ENCODE measurements around the gene LRPAP1.

The LRPAP1 gene

GRCh38 chr4:3464911-3465697, 67.1 kb downstream of the LRPAP1 start:
- no peaks in the 10 kb centered on the region for H3K27me3 ChIP-seq (ENCODE audit: insufficient read depth, low read length, poor library complexity)
- no peak overlapping the region for H4K8ac ChIP-seq (ENCODE audit: low read depth, low read length)
- H3K56ac ChIP-seq (ENCODE audit: low read length) = no peak overlapping the region
- no peak overlapping the region for H2BK120ac ChIP-seq (ENCODE audit: low read depth, low read length)
- no peak overlapping the region for H3K18ac ChIP-seq (ENCODE audit: low read length)
- H3K36me3 ChIP-seq (ENCODE audit: control insufficient read depth, insufficient read depth, low read length) = no peaks in the 10 kb centered on the region
- no peak for DNase-seq
- no CpG with 5 or more reads among the region's 21 CpGs for WGBS (ENCODE audit: extremely low coverage, insufficient coverage, low lambda C conversion rate)
- H3K27ac ChIP-seq (ENCODE audit: low read depth, low read length) = no peak overlapping the region
- H3K23ac ChIP-seq (ENCODE audit: low read length) = no peak overlapping the region
- no peak overlapping the region for H2BK5ac ChIP-seq (ENCODE audit: low read length)
- no peak overlapping the region for H3K4ac ChIP-seq (ENCODE audit: low read depth, low read length)
- no peak overlapping the region for H3K9ac ChIP-seq (ENCODE audit: low read length)
- H3K79me1 ChIP-seq (ENCODE audit: low read length) = no peaks in the 10 kb centered on the region
- H3K4me2 ChIP-seq (ENCODE audit: low read length) = no peak overlapping the region
- H4K5ac ChIP-seq (ENCODE audit: low read length) = no peak overlapping the region
- H3K4me1 ChIP-seq (ENCODE audit: control insufficient read depth, low read depth, low read length) = no peaks in the 10 kb centered on the region
- no peak overlapping the region for H2AK5ac ChIP-seq (ENCODE audit: low read length)
- no peak overlapping the region for H3K4me3 ChIP-seq (ENCODE audit: low read length)
- H3K79me2 ChIP-seq (ENCODE audit: control insufficient read depth, insufficient read depth, low read length) = no peaks in the 10 kb centered on the region
- H2BK15ac ChIP-seq (replicated peaks; ENCODE audit: low read depth) = no peak overlapping the region

- DNase-seq = no peak
- no peak overlapping the region for H2BK120ac ChIP-seq (ENCODE audit: low read depth, low read length)
- H3K79me1 ChIP-seq (ENCODE audit: low read length) = no peaks in the 10 kb centered on the region
- H2BK5ac ChIP-seq (ENCODE audit: low read length) = no peak overlapping the region
- no peak overlapping the region for H4K5ac ChIP-seq (ENCODE audit: low read length)
- H3K79me2 ChIP-seq (ENCODE audit: control insufficient read depth, insufficient read depth, low read length) = no peaks in the 10 kb centered on the region
- H3K27ac ChIP-seq (ENCODE audit: low read depth, low read length) = no peak overlapping the region
- no peak overlapping the region for H3K56ac ChIP-seq (ENCODE audit: low read length)
- no peak overlapping the region for H3K4me3 ChIP-seq (ENCODE audit: low read length)
- H3K4me2 ChIP-seq (ENCODE audit: low read length) = no peak overlapping the region
- no peaks in the 10 kb centered on the region for H3K4me1 ChIP-seq (ENCODE audit: control insufficient read depth, low read depth, low read length)
- H2AK5ac ChIP-seq (ENCODE audit: low read length) = no peak overlapping the region
- H4K8ac ChIP-seq (ENCODE audit: low read depth, low read length) = no peak overlapping the region
- no peak overlapping the region for H2BK15ac ChIP-seq (replicated peaks; ENCODE audit: low read depth)
- no peak overlapping the region for H3K18ac ChIP-seq (ENCODE audit: low read length)
- H3K23ac ChIP-seq (ENCODE audit: low read length) = no peak overlapping the region
- no peak overlapping the region for H3K9ac ChIP-seq (ENCODE audit: low read length)
- WGBS (ENCODE audit: extremely low coverage, insufficient coverage, low lambda C conversion rate) = no CpG with 5 or more reads among the region's 15 CpGs
- no peak overlapping the region for H3K4ac ChIP-seq (ENCODE audit: low read depth, low read length)
- no peaks in the 10 kb centered on the region for H3K36me3 ChIP-seq (ENCODE audit: control insufficient read depth, insufficient read depth, low read length)
- H3K27me3 ChIP-seq (ENCODE audit: insufficient read depth, low read length, poor library complexity) = no peaks in the 10 kb centered on the region
These were observed 67.8 kb downstream of the LRPAP1 start for GRCh38 chr4:3464349-3464905.

DNA sequence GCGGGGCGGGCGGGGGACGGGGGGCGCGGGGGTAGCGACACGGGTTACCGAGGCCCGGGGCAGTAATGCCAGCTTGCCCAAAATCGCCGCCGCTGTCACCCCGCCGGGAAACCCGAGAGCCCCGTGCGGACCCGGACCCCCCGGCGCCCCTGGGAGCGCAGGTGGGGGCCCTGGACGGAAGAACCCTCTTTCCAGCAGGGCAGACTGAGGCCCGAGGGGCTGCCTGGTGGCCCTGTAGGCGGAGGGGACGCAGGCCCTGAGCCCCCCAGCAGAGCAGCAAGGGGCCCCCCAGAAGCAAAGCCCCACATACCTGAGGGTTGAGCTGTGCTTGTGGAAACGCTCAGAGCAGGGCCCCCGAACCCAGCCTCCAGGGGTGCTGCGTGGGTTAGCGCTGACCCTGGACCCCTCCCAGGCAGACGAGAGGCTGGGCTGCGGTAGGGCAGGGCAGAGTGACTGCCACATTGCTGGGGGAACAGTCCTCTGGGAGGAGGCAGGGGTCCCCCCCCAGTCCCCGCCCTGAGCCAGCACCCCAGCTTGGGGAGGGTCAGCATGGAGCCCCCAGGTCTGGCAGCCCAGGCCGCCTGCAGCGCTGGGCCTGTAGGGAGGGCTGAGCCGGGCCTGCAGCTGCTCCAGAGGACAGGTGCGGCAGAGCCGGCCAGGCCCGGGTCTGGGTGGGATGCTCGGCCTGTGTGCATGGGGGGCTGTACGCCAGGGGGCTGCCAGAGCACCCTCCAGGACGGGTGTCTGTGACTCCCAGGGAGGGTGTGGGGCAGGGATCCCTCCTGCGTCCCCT, 68.5 kb downstream of the LRPAP1 start:
- H3K9ac ChIP-seq (ENCODE audit: low read length) = no peak overlapping the region
- no peak overlapping the region for H4K5ac ChIP-seq (ENCODE audit: low read length)
- no peak overlapping the region for H3K18ac ChIP-seq (ENCODE audit: low read length)
- H3K4me2 ChIP-seq (ENCODE audit: low read length) = no peak overlapping the region
- H2BK120ac ChIP-seq (ENCODE audit: low read depth, low read length) = no peak overlapping the region
- WGBS (ENCODE audit: extremely low coverage, insufficient coverage, low lambda C conversion rate) = no CpG with 5 or more reads among the region's 43 CpGs
- no peak overlapping the region for H2AK5ac ChIP-seq (ENCODE audit: low read length)
- no peak overlapping the region for H3K23ac ChIP-seq (ENCODE audit: low read length)
- H3K36me3 ChIP-seq (ENCODE audit: control insufficient read depth, insufficient read depth, low read length) = no peaks in the 10 kb centered on the region
- no peaks in the 10 kb centered on the region for H3K4me1 ChIP-seq (ENCODE audit: control insufficient read depth, low read depth, low read length)
- H3K79me2 ChIP-seq (ENCODE audit: control insufficient read depth, insufficient read depth, low read length) = no peaks in the 10 kb centered on the region
- no peak overlapping the region for H2BK15ac ChIP-seq (replicated peaks; ENCODE audit: low read depth)
- H4K8ac ChIP-seq (ENCODE audit: low read depth, low read length) = no peak overlapping the region
- no peak for DNase-seq
- H3K27me3 ChIP-seq (ENCODE audit: insufficient read depth, low read length, poor library complexity) = no peaks in the 10 kb centered on the region
- H3K79me1 ChIP-seq (ENCODE audit: low read length) = no peaks in the 10 kb centered on the region
- no peak overlapping the region for H2BK5ac ChIP-seq (ENCODE audit: low read length)
- H3K27ac ChIP-seq (ENCODE audit: low read depth, low read length) = no peak overlapping the region
- H3K4me3 ChIP-seq (ENCODE audit: low read length) = no peak overlapping the region
- H3K56ac ChIP-seq (ENCODE audit: low read length) = no peak overlapping the region
- no peak overlapping the region for H3K4ac ChIP-seq (ENCODE audit: low read depth, low read length)

GRCh38 chr4:3462790-3463415, 69.3 kb downstream of the LRPAP1 start, which contains the start of gene DOK7:
Gene DOK7, plus strand, starts transcription at chr4:3463306. Its CDS starts 70 bp downstream, at chr4:3463376.
- H2AK5ac ChIP-seq (ENCODE audit: low read length) = no peak within 1 kb of the TSS

GRCh38 chr4:3462321-3462789, 69.9 kb downstream of the LRPAP1 start:
- Histone ChIP-seq H3K23ac (ENCODE audit: low read length) (no peak overlapping the region), H2BK5ac (ENCODE audit: low read length) (no peak overlapping the region), H3K56ac (ENCODE audit: low read length) (no peak overlapping the region), H3K4me3 (ENCODE audit: low read length) (no peak overlapping the region), H3K18ac (ENCODE audit: low read length) (no peak overlapping the region), H3K27ac (ENCODE audit: low read depth, low read length) (no peak overlapping the region), H3K79me2 (ENCODE audit: control insufficient read depth, insufficient read depth, low read length) (no peaks in the 10 kb centered on the region), H3K9ac (ENCODE audit: low read length) (no peak overlapping the region), H2AK5ac (ENCODE audit: low read length) (no peak overlapping the region), H3K4me2 (ENCODE audit: low read length) (no peak overlapping the region), H3K36me3 (ENCODE audit: control insufficient read depth, insufficient read depth, low read length) (no peaks in the 10 kb centered on the region), H3K4me1 (ENCODE audit: control insufficient read depth, low read depth, low read length) (no peaks in the 10 kb centered on the region), H2BK15ac (replicated peaks; ENCODE audit: low read depth) (no peak overlapping the region), H4K8ac (ENCODE audit: low read depth, low read length) (no peak overlapping the region), H3K27me3 (ENCODE audit: insufficient read depth, low read length, poor library complexity) (no peaks in the 10 kb centered on the region), H2BK120ac (ENCODE audit: low read depth, low read length) (no peak overlapping the region), H3K4ac (ENCODE audit: low read depth, low read length) (no peak overlapping the region), H3K79me1 (ENCODE audit: low read length) (no peaks in the 10 kb centered on the region), H4K5ac (ENCODE audit: low read length) (no peak overlapping the region)
- WGBS (ENCODE audit: extremely low coverage, insufficient coverage, low lambda C conversion rate) = no CpG with 5 or more reads among the region's 10 CpGs
- DNase-seq = no peak

More at GRCh38 chr4:3462790-3463415, 69.3 kb downstream of the LRPAP1 start, which contains the start of gene DOK7:
- no peak within 1 kb of the TSS for H3K4me2 ChIP-seq (ENCODE audit: low read length)
- no peaks in the 10 kb centered on the region for H3K79me1 ChIP-seq (ENCODE audit: low read length)
- H3K9ac ChIP-seq (ENCODE audit: low read length) = no peak within 1 kb of the TSS
- no peak within 1 kb of the TSS for H3K18ac ChIP-seq (ENCODE audit: low read length)
- no peak within 1 kb of the TSS for H3K4me3 ChIP-seq (ENCODE audit: low read length)
- no CpG with 5 or more reads among the region's 44 CpGs for WGBS (ENCODE audit: extremely low coverage, insufficient coverage, low lambda C conversion rate)
- no peak within 1 kb of the TSS for H3K4ac ChIP-seq (ENCODE audit: low read depth, low read length)
- H3K27me3 ChIP-seq (ENCODE audit: insufficient read depth, low read length, poor library complexity) = no peaks in the 10 kb centered on the region
- H3K4me1 ChIP-seq (ENCODE audit: control insufficient read depth, low read depth, low read length) = no peaks in the 10 kb centered on the region
- H3K27ac ChIP-seq (ENCODE audit: low read depth, low read length) = no peak within 1 kb of the TSS
- no peak within 1 kb of the TSS for H4K5ac ChIP-seq (ENCODE audit: low read length)
- H3K36me3 ChIP-seq (ENCODE audit: control insufficient read depth, insufficient read depth, low read length) = no peaks in the 10 kb centered on the region
- H2BK120ac ChIP-seq (ENCODE audit: low read depth, low read length) = no peak within 1 kb of the TSS
- peak within 1 kb of the TSS; percentile 25 for H3K56ac ChIP-seq (ENCODE audit: low read length)
- no peak within 1 kb of the TSS for H4K8ac ChIP-seq (ENCODE audit: low read depth, low read length)
- no peak for DNase-seq
- H3K23ac ChIP-seq (ENCODE audit: low read length) = no peak within 1 kb of the TSS
- no peak within 1 kb of the TSS for H2BK15ac ChIP-seq (replicated peaks; ENCODE audit: low read depth)
- H3K79me2 ChIP-seq (ENCODE audit: control insufficient read depth, insufficient read depth, low read length) = no peaks in the 10 kb centered on the region
- H2BK5ac ChIP-seq (ENCODE audit: low read length) = no peak within 1 kb of the TSS
